Stomach (tissue), 9 donors: Measurements from ENCODE around the gene STIP1. TPM values are rescaled to one million over a fixed set of nuclear protein-coding genes. Genes with fewer than 3 reads are reported as not detected.

Experiments used
- DNase-seq, 2 donors: peaks; one replicate each; pipeline versions ENCODE4 v3.0.0 to v3.0.0-alpha.2; 2013 to 2019
- H3K27ac ChIP-seq, 5 donors: fragments of 200-600 bp in 4 of 5; sonication (generic) in 4 of 5; one replicate each; pipeline ENCODE4 v1.5.1; 2013 to 2019; ENCODE audit warnings: mild to moderate bottlenecking in 1 of 5, moderate library complexity in 1 of 5
- H3K27me3 ChIP-seq, 3 donors: fragments of 200-600 bp; sonication (generic); one replicate each; pipeline ENCODE4 v1.5.1; 2017 to 2019; ENCODE audit warnings: mixed run types in 1 of 3
- H3K36me3 ChIP-seq, 4 donors: fragments of 200-600 bp; sonication (generic); 1 replicate in 3 of 4; 2 replicates in 1 of 4; pipeline ENCODE4 v1.5.1; 2016 to 2019
- H3K4me1 ChIP-seq, 4 donors: fragments of 200-600 bp; sonication (generic); one replicate each; pipeline ENCODE4 v1.5.1; 2016 to 2019
- H3K4me3 ChIP-seq, 4 donors: fragments of 200-600 bp; sonication (generic) in 3 of 4; one replicate each; pipeline ENCODE4 v1.5.1; 2016 to 2019; ENCODE audit warnings: mild to moderate bottlenecking in 1 of 4
- H3K9me3 ChIP-seq, 4 donors: fragments of 200-600 bp; sonication (generic); one replicate each; pipeline ENCODE4 v1.5.1; 2016 to 2019
- CTCF ChIP-seq, 7 experiments: fragments of 450-650 bp in 4 of 7; fragments of 200-600 bp in 3 of 7; sonication (generic) in 3 of 7; IDR thresholded peaks; one replicate each; pipeline ENCODE4 v1.5.1; 2016 to 2019; ENCODE audit warnings: antibody characterized with exemption in 7 of 7, control low read depth in 2 of 7, mild to moderate bottlenecking in 1 of 7
- EP300 ChIP-seq: sonication (generic); formaldehyde crosslinking; IDR thresholded peaks from one replicate; pipeline ENCODE4 v1.6.1; 2017; ENCODE audit warnings: antibody characterized with exemption
- POLR2A ChIP-seq, 4 donors: fragments of 450-650 bp; IDR thresholded peaks; one replicate each; pipeline ENCODE4 v1.6.1; 2016; ENCODE audit warnings: antibody characterized with exemption in 4 of 4, control low read depth in 2 of 4, mild to moderate bottlenecking in 1 of 4, moderate library complexity in 1 of 4
- POLR2AphosphoS5 ChIP-seq, 3 donors: sonication (generic); formaldehyde crosslinking; IDR thresholded peaks; one replicate each; pipeline ENCODE4 v1.6.1; 2016; ENCODE audit warnings: antibody characterized with exemption in 3 of 3
- WGBS, 5 donors: extraction: QIAGEN DNeasy Blood & Tissue Kit in 3 of 5; methylation state at CpG; one replicate each; pipeline versions ENCODE4 v1.1.5 to v1.1.7; 2013 to 2018; 5-methylcytosine and 5-hydroxymethylcytosine counted together
- intact Hi-C: fragments of 100-400 bp; cut with DNase I; formaldehyde crosslinking; loops from one replicate; pipeline ENCODE4 v1.15.1; 2023; ENCODE audit warnings: low total_unique reads
- polyA plus RNA-seq, 3 donors: library from polyadenylated mRNA; stranded (reverse); fragments of 200-250 nt; gene quantifications; one replicate each; pipeline ENCODE4 v1.2.3, GENCODE V29; 2013
- total RNA-seq, 5 donors: library from RNA; depleted of rRNA; stranded (reverse); fragments of >200 nt; gene quantifications; one replicate each; pipeline versions ENCODE4 v1.1.0 to v1.2.3, GENCODE V29; 2014 to 2016
- donor health status: healthy with polysubstance abuse.
- donor health status: Bipolar disorder and iron deficiency.
- donor health status: healthy.

Gene STIP1
- total and polyA plus RNA-seq, 8 donors, result 27.4 to 259 (median 54.7) TPM

GRCh38 chr11:64139049-64139448 lies 46.9 kb upstream of the STIP1 start:
- Histone ChIP-seq H3K27me3 (no peaks in the 10 kb centered on the region), H3K9me3 (no peaks in the 10 kb centered on the region), H3K4me1 (peaks cover 0 to 9% (median 4%) of the 10 kb centered on the region in 4 donors), H3K4me3 (no peak overlapping the region), H3K36me3 (no peaks in the 10 kb centered on the region), H3K27ac (no peak overlapping the region)
- TF ChIP-seq POLR2AphosphoS5 (IDR thresholded peaks at IDR 0.05), result no peak
- no peak for TF ChIP-seq CTCF (IDR thresholded peaks at IDR 0.05)
- TF ChIP-seq POLR2A (IDR thresholded peaks at IDR 0.05), result no peak
- TF ChIP-seq EP300, result no peak
- 84 to 93% (median 89%) methylated on average over 14 to 15 of the region's 15 CpGs for WGBS, 5 donors
- intact Hi-C loops, result no loop called here
- DNase-seq, result no peak

GRCh38 chr11:64140082-64140481 lies 45.9 kb upstream of the STIP1 start:
- DNase-seq, result no peak
- no peak overlapping the region for H3K27ac ChIP-seq
- 85 to 96% (median 89%) methylated on average over 8 of the region's 8 CpGs for WGBS, 5 donors
- H3K9me3 ChIP-seq, result no peaks in the 10 kb centered on the region
- TF ChIP-seq EP300 (no peak), POLR2AphosphoS5 (IDR thresholded peaks at IDR 0.05) (no peak), CTCF (IDR thresholded peaks at IDR 0.05) (no peak), POLR2A (IDR thresholded peaks at IDR 0.05) (no peak)
- H3K4me3 ChIP-seq, result no peak overlapping the region
- H3K36me3 ChIP-seq, result no peaks in the 10 kb centered on the region
- intact Hi-C loops, result no loop called here
- no peaks in the 10 kb centered on the region for H3K27me3 ChIP-seq
- peaks cover 0 to 9% (median 4%) of the 10 kb centered on the region in 4 donors for H3K4me1 ChIP-seq

GRCh38 chr11:64141081-64141783 lies 44.7 kb upstream of the STIP1 start:
- TF ChIP-seq POLR2A (IDR thresholded peaks at IDR 0.05) (no peak), EP300 (no peak), POLR2AphosphoS5 (IDR thresholded peaks at IDR 0.05) (no peak), CTCF (IDR thresholded peaks at IDR 0.05) (no peak)
- DNase-seq, result no peak
- Histone ChIP-seq H3K4me1 (peaks cover 0 to 14% (median 4%) of the 10 kb centered on the region in 4 donors), H3K27me3 (no peaks in the 10 kb centered on the region), H3K27ac (no peak overlapping the region), H3K9me3 (no peaks in the 10 kb centered on the region), H3K4me3 (no peak overlapping the region), H3K36me3 (no peaks in the 10 kb centered on the region)
- intact Hi-C loops, result no loop called here
- WGBS, 5 donors, result 76 to 87% (median 82%) methylated on average over 15 to 21 of the region's 21 CpGs

GRCh38 chr11:64144587-64145472 lies 41.1 kb upstream of the STIP1 start:
- Histone ChIP-seq H3K27me3 (no peaks in the 10 kb centered on the region), H3K4me3 (no peak overlapping the region), H3K9me3 (no peaks in the 10 kb centered on the region), H3K36me3 (no peaks in the 10 kb centered on the region), H3K27ac (no peak overlapping the region), H3K4me1 (peaks cover 7 to 33% (median 23%) of the 10 kb centered on the region in 4 donors)
- intact Hi-C loops, result no loop called here
- 92 to 95% (median 94%) methylated on average over 37 to 41 of the region's 41 CpGs for WGBS, 5 donors
- TF ChIP-seq EP300, result no peak
- TF ChIP-seq POLR2A (IDR thresholded peaks at IDR 0.05), result no peak
- TF ChIP-seq POLR2AphosphoS5 (IDR thresholded peaks at IDR 0.05), result no peak
- TF ChIP-seq CTCF (IDR thresholded peaks at IDR 0.05), result no peak
- DNase-seq, result no peak
